Fibroblast of skin of scalp (primary cell): ENCODE measurements around the gene TACSTD2.
"Not testable (repeated sequence)": the region's sequence is repeated elsewhere in the genome, so short reads cannot be mapped to it uniquely, and the experiment has no call there.

Experiments
- DNase-seq: peaks from one replicate; pipeline ENCODE4 v3.0.0-alpha.2; 2013

TACSTD2 gene

GRCh38 chr1:58586271-58586670 is 9.2 kb upstream of the TACSTD2 start:
- DNase-seq = no peak

- peak; percentile 40 for DNase-seq
These were observed 8.6 kb upstream of the TACSTD2 start for GRCh38 chr1:58585581-58586151.

GRCh38 chr1:58585166-58585565 is 8.1 kb upstream of the TACSTD2 start:
- no peak for DNase-seq

- DNase-seq = peak; percentile 97
These were observed 7.2 kb upstream of the TACSTD2 start for GRCh38 chr1:58584082-58584895.

- no peak for DNase-seq
These were observed 6.4 kb upstream of the TACSTD2 start for GRCh38 chr1:58583496-58583895.

- DNase-seq = not testable (repeated sequence)
These were observed 5.1 kb upstream of the TACSTD2 start for GRCh38 chr1:58582143-58582542.

GRCh38 chr1:58581641-58582040 is 4.6 kb upstream of the TACSTD2 start:
- DNase-seq = no peak

- no peak for DNase-seq
These were observed 3.1 kb upstream of the TACSTD2 start for GRCh38 chr1:58580186-58580585.

GRCh38 chr1:58577654-58578030 is 590 bp upstream of the TACSTD2 start:
- no peak for DNase-seq

GRCh38 chr1:58576325-58576726 is 726 bp downstream of the TACSTD2 start:
- no peak for DNase-seq

GRCh38 chr1:58575551-58576324 is 1.3 kb downstream of the TACSTD2 start:
- DNase-seq = no peak

GRCh38 chr1:58574816-58575215 is 2.2 kb downstream of the TACSTD2 start:
- DNase-seq = no peak

GRCh38 chr1:58573705-58574591 is 3.1 kb downstream of the TACSTD2 start:
- no peak for DNase-seq

GRCh38 chr1:58573138-58573537 is 3.9 kb downstream of the TACSTD2 start:
- no peak for DNase-seq

- DNase-seq = no peak
These were observed 4.4 kb downstream of the TACSTD2 start for GRCh38 chr1:58572690-58573089.

GRCh38 chr1:58571616-58572015 is 5.4 kb downstream of the TACSTD2 start:
- DNase-seq = no peak

- DNase-seq = no peak
These were observed 6.2 kb downstream of the TACSTD2 start for GRCh38 chr1:58570817-58571216.

GRCh38 chr1:58570094-58570493 is 7.0 kb downstream of the TACSTD2 start:
- DNase-seq = no peak

GRCh38 chr1:58568911-58569310 is 8.1 kb downstream of the TACSTD2 start:
- DNase-seq = no peak

GRCh38 chr1:58568271-58568860 is 8.7 kb downstream of the TACSTD2 start:
- DNase-seq = no peak

GRCh38 chr1:58566339-58566738 is 10.7 kb downstream of the TACSTD2 start:
- no peak for DNase-seq

- not testable (repeated sequence) for DNase-seq
These were observed 13.3 kb downstream of the TACSTD2 start for GRCh38 chr1:58563715-58564114.
